ENCODE results near the gene ZAP70.

- TF ChIP-seq CTCF (IDR thresholded peaks at IDR 0.05): no peak
- no peak for TF ChIP-seq POLR2A (IDR thresholded peaks at IDR 0.05; ENCODE audit: low read length)
- TF ChIP-seq NR3C1 (IDR thresholded peaks at IDR 0.05): no peak
These were observed 20.1 kb downstream of the ZAP70 start for GRCh38 chr2:97733341-97734035.

Measured in A549 (cell line).